ENCODE results near the gene EFNB2.
A peak's percentile ranks its signal among the peaks of the same experiment; 100 is the strongest.

The EFNB2 gene

GRCh38 chr13:106528718-106529414 is 6.6 kb downstream of the EFNB2 start:
- no peak for DNase-seq (ENCODE audit: low read depth)
- H3K4me3 ChIP-seq (ENCODE audit: low read length), result no peak overlapping the region
- no peak for TF ChIP-seq CTCF (conservative IDR thresholded peaks at IDR 0.05; ENCODE audit: low read length)

- no peak for DNase-seq (ENCODE audit: low read depth)
- H3K4me3 ChIP-seq (ENCODE audit: low read length), result no peak overlapping the region
- TF ChIP-seq CTCF (conservative IDR thresholded peaks at IDR 0.05; ENCODE audit: low read length), result no peak
Measured at GRCh38 chr13:106527826-106528225, 7.6 kb downstream of the EFNB2 start.

- DNase-seq (ENCODE audit: low read depth), result no peak
Measured at GRCh38 chr13:106527445-106527801, 8.0 kb downstream of the EFNB2 start.

GRCh38 chr13:106526738-106527444 is 8.6 kb downstream of the EFNB2 start:
- no peak overlapping the region for H3K4me3 ChIP-seq (ENCODE audit: low read length)
- TF ChIP-seq CTCF (conservative IDR thresholded peaks at IDR 0.05; ENCODE audit: low read length), result no peak
- no peak for DNase-seq (ENCODE audit: low read depth)

More at GRCh38 chr13:106527445-106527801, 8.0 kb downstream of the EFNB2 start:
- H3K4me3 ChIP-seq (ENCODE audit: low read length), result no peak overlapping the region
- no peak for TF ChIP-seq CTCF (conservative IDR thresholded peaks at IDR 0.05; ENCODE audit: low read length)

- no peak for TF ChIP-seq CTCF (conservative IDR thresholded peaks at IDR 0.05; ENCODE audit: low read length)
- no peak overlapping the region for H3K4me3 ChIP-seq (ENCODE audit: low read length)
- no peak for DNase-seq (ENCODE audit: low read depth)
Measured at GRCh38 chr13:106525865-106526264, 9.6 kb downstream of the EFNB2 start.

GRCh38 chr13:106524108-106524507 is 11.4 kb downstream of the EFNB2 start:
- H3K4me3 ChIP-seq (ENCODE audit: low read length), result no peak overlapping the region
- DNase-seq (ENCODE audit: low read depth), result no peak
- no peak for TF ChIP-seq CTCF (conservative IDR thresholded peaks at IDR 0.05; ENCODE audit: low read length)

GRCh38 chr13:106523576-106523975 is 11.9 kb downstream of the EFNB2 start:
- peak; percentile 56 for DNase-seq (ENCODE audit: low read depth)
- no peak overlapping the region for H3K4me3 ChIP-seq (ENCODE audit: low read length)
- TF ChIP-seq CTCF (conservative IDR thresholded peaks at IDR 0.05; ENCODE audit: low read length), result no peak
